Activated CD4-positive, alpha-beta memory T cell treated with anti-CD3 and anti-CD28 coated beads for 36 hours (primary cell): ENCODE data around the gene PTPRT. TPM values are rescaled to one million over a fixed set of nuclear protein-coding genes. Genes with fewer than 3 reads are reported as not detected.

Experiments
- CTCF ChIA-PET: fragments of 350-600 bp; sonication (Branson Sonifier 250); formaldehyde crosslinking; loops from one replicate; lab custom pipeline; 2021; ENCODE audit warnings: antibody characterized with exemption, inconsistent platforms; lab: Charles Lee
- POLR2A ChIA-PET: fragments of 350-600 bp; sonication (Branson Sonifier 250); formaldehyde crosslinking; loops from one replicate; lab custom pipeline; 2021; ENCODE audit warnings: antibody characterized with exemption; lab: Charles Lee
- DNase-seq: peaks from one replicate; pipeline ENCODE4 v3.0.0-alpha.2; 2020
- H3K27ac Mint-ChIP-seq: one replicate; pipeline ENCODE4 v1.8.0; 2021; ENCODE audit warnings: mixed read lengths
- H3K27me3 Mint-ChIP-seq: one replicate; pipeline ENCODE4 v1.8.0; 2021; ENCODE audit warnings: mixed read lengths
- H3K36me3 Mint-ChIP-seq: one replicate; pipeline ENCODE4 v1.8.0; 2021; ENCODE audit warnings: mixed read lengths
- H3K4me1 Mint-ChIP-seq: one replicate; pipeline ENCODE4 v1.8.0; 2021; ENCODE audit warnings: low read depth, mixed read lengths
- H3K4me3 Mint-ChIP-seq: one replicate; pipeline ENCODE4 v1.8.0; 2021; ENCODE audit warnings: mild to moderate bottlenecking, mixed read lengths
- H3K9me3 Mint-ChIP-seq: one replicate; pipeline ENCODE4 v1.8.0; 2021; ENCODE audit warnings: mixed read lengths
- intact Hi-C: fragments of 100-400 bp; cut with micrococcal nuclease; formaldehyde crosslinking; loops from one replicate; pipeline ENCODE4 v1.15.1; 2023
- total RNA-seq, 2 experiments: library from RNA; stranded (reverse); gene quantifications; one replicate each; pipeline ENCODE4 v1.2.3, GENCODE V29; 2021

PTPRT gene
- total RNA-seq = not detected

- no peak for DNase-seq
- H3K27me3 Mint-ChIP-seq = peaks cover 43% of the 10 kb centered on the region
- intact Hi-C loops = no loop called here
- no peak within 1 kb of the TSS for H3K4me3 Mint-ChIP-seq
- H3K36me3 Mint-ChIP-seq = no peaks in the 10 kb centered on the region
- H3K4me1 Mint-ChIP-seq = peaks cover 8% of the 10 kb centered on the region
- no peaks in the 10 kb centered on the region for H3K9me3 Mint-ChIP-seq
- no peak within 1 kb of the TSS for H3K27ac Mint-ChIP-seq
- ChIA-PET POLR2A (no interaction called here), CTCF (interaction anchor here (0.8 kb wide), 1 partner anchor 1452 kb away, joined by 3 read pairs; no protein-coding TSS in a partner anchor)
Measured at GRCh38 chr20:43189554-43190331, at the start of gene PTPRT. PTPRT (minus strand) TSS chr20:43189906; CDS start chr20:43189733, 173 bp downstream.

- ChIA-PET POLR2A (no interaction called here), CTCF (no interaction called here)
- H3K27ac Mint-ChIP-seq = no peak overlapping the region
- H3K9me3 Mint-ChIP-seq = peaks cover 4% of the 10 kb centered on the region
- no peaks in the 10 kb centered on the region for H3K27me3 Mint-ChIP-seq
- DNase-seq = no peak
- intact Hi-C loops = no loop called here
- no peaks in the 10 kb centered on the region for H3K36me3 Mint-ChIP-seq
- H3K4me3 Mint-ChIP-seq = no peak overlapping the region
- H3K4me1 Mint-ChIP-seq = no peaks in the 10 kb centered on the region
Measured at GRCh38 chr20:43238833-43239232, 49.1 kb upstream of the PTPRT start.

GRCh38 chr20:43238266-43238665 is 48.6 kb upstream of the PTPRT start:
- ChIA-PET POLR2A (no interaction called here), CTCF (no interaction called here)
- no peak for DNase-seq
- Mint-ChIP-seq H3K27me3 (no peaks in the 10 kb centered on the region), H3K4me3 (no peak overlapping the region), H3K27ac (no peak overlapping the region), H3K4me1 (no peaks in the 10 kb centered on the region), H3K9me3 (peaks cover 4% of the 10 kb centered on the region), H3K36me3 (no peaks in the 10 kb centered on the region)
- intact Hi-C loops = no loop called here

- Mint-ChIP-seq H3K27ac (no peak overlapping the region), H3K27me3 (no peaks in the 10 kb centered on the region), H3K9me3 (peaks cover 4% of the 10 kb centered on the region), H3K4me1 (no peaks in the 10 kb centered on the region), H3K36me3 (no peaks in the 10 kb centered on the region), H3K4me3 (no peak overlapping the region)
- intact Hi-C loops = no loop called here
- no peak for DNase-seq
- CTCF ChIA-PET = no interaction called here
- POLR2A ChIA-PET = no interaction called here
Measured at GRCh38 chr20:43237651-43238168, 48.0 kb upstream of the PTPRT start.

GRCh38 chr20:43235998-43236397 is 46.3 kb upstream of the PTPRT start:
- H3K27me3 Mint-ChIP-seq = no peaks in the 10 kb centered on the region
- intact Hi-C loops = no loop called here
- ChIA-PET POLR2A (no interaction called here), CTCF (no interaction called here)
- no peak overlapping the region for H3K4me3 Mint-ChIP-seq
- no peak overlapping the region for H3K27ac Mint-ChIP-seq
- H3K36me3 Mint-ChIP-seq = no peaks in the 10 kb centered on the region
- H3K4me1 Mint-ChIP-seq = no peaks in the 10 kb centered on the region
- H3K9me3 Mint-ChIP-seq = peaks cover 4% of the 10 kb centered on the region
- DNase-seq = no peak

GRCh38 chr20:43231829-43232228 is 42.1 kb upstream of the PTPRT start:
- no peaks in the 10 kb centered on the region for H3K9me3 Mint-ChIP-seq
- DNase-seq = no peak
- H3K27ac Mint-ChIP-seq = no peak overlapping the region
- intact Hi-C loops = no loop called here
- H3K27me3 Mint-ChIP-seq = peaks cover 7% of the 10 kb centered on the region
- H3K4me1 Mint-ChIP-seq = no peaks in the 10 kb centered on the region
- ChIA-PET CTCF (no interaction called here), POLR2A (no interaction called here)
- H3K4me3 Mint-ChIP-seq = no peak overlapping the region
- H3K36me3 Mint-ChIP-seq = no peaks in the 10 kb centered on the region

GRCh38 chr20:43229696-43230095 is 40.0 kb upstream of the PTPRT start:
- no peak overlapping the region for H3K27ac Mint-ChIP-seq
- ChIA-PET CTCF (no interaction called here), POLR2A (no interaction called here)
- H3K4me1 Mint-ChIP-seq = no peaks in the 10 kb centered on the region
- H3K9me3 Mint-ChIP-seq = no peaks in the 10 kb centered on the region
- DNase-seq = no peak
- no peaks in the 10 kb centered on the region for H3K36me3 Mint-ChIP-seq
- H3K27me3 Mint-ChIP-seq = peaks cover 7% of the 10 kb centered on the region
- H3K4me3 Mint-ChIP-seq = no peak overlapping the region
- intact Hi-C loops = no loop called here

- Mint-ChIP-seq H3K36me3 (no peaks in the 10 kb centered on the region), H3K27ac (no peak overlapping the region), H3K9me3 (no peaks in the 10 kb centered on the region), H3K4me1 (no peaks in the 10 kb centered on the region), H3K27me3 (peaks cover 3% of the 10 kb centered on the region), H3K4me3 (no peak overlapping the region)
- ChIA-PET POLR2A (no interaction called here), CTCF (no interaction called here)
- intact Hi-C loops = no loop called here
- no peak for DNase-seq
Measured at GRCh38 chr20:43220612-43221011, 30.9 kb upstream of the PTPRT start.

- Mint-ChIP-seq H3K4me3 (no peak overlapping the region), H3K36me3 (no peaks in the 10 kb centered on the region), H3K4me1 (no peaks in the 10 kb centered on the region), H3K27me3 (peaks cover 5% of the 10 kb centered on the region), H3K9me3 (no peaks in the 10 kb centered on the region), H3K27ac (no peak overlapping the region)
- ChIA-PET CTCF (no interaction called here), POLR2A (no interaction called here)
- DNase-seq = no peak
- intact Hi-C loops = no loop called here
Measured at GRCh38 chr20:43210901-43211300, 21.2 kb upstream of the PTPRT start.

- DNase-seq = no peak
- no peaks in the 10 kb centered on the region for H3K9me3 Mint-ChIP-seq
- POLR2A ChIA-PET = no interaction called here
- CTCF ChIA-PET = no interaction called here
- H3K36me3 Mint-ChIP-seq = no peaks in the 10 kb centered on the region
- H3K4me1 Mint-ChIP-seq = no peaks in the 10 kb centered on the region
- H3K4me3 Mint-ChIP-seq = no peak overlapping the region
- intact Hi-C loops = no loop called here
- no peak overlapping the region for H3K27ac Mint-ChIP-seq
- H3K27me3 Mint-ChIP-seq = peaks cover 4% of the 10 kb centered on the region
Measured at GRCh38 chr20:43209831-43210230, 20.1 kb upstream of the PTPRT start.

- Mint-ChIP-seq H3K36me3 (no peaks in the 10 kb centered on the region), H3K4me1 (no peaks in the 10 kb centered on the region), H3K4me3 (no peak overlapping the region), H3K27ac (no peak overlapping the region), H3K27me3 (no peaks in the 10 kb centered on the region), H3K9me3 (no peaks in the 10 kb centered on the region)
- intact Hi-C loops = no loop called here
- no peak for DNase-seq
- ChIA-PET POLR2A (no interaction called here), CTCF (no interaction called here)
Measured at GRCh38 chr20:43205699-43206098, 16.0 kb upstream of the PTPRT start.

GRCh38 chr20:43202100-43202499 is 12.4 kb upstream of the PTPRT start:
- no peak for DNase-seq
- Mint-ChIP-seq H3K36me3 (no peaks in the 10 kb centered on the region), H3K9me3 (no peaks in the 10 kb centered on the region), H3K27me3 (no peaks in the 10 kb centered on the region), H3K4me1 (no peaks in the 10 kb centered on the region), H3K27ac (no peak overlapping the region), H3K4me3 (no peak overlapping the region)
- POLR2A ChIA-PET = no interaction called here
- CTCF ChIA-PET = no interaction called here
- intact Hi-C loops = no loop called here

GRCh38 chr20:43198607-43199006 is 8.9 kb upstream of the PTPRT start:
- Mint-ChIP-seq H3K27me3 (no peaks in the 10 kb centered on the region), H3K27ac (no peak overlapping the region), H3K9me3 (no peaks in the 10 kb centered on the region), H3K4me1 (no peaks in the 10 kb centered on the region), H3K4me3 (no peak overlapping the region), H3K36me3 (no peaks in the 10 kb centered on the region)
- ChIA-PET CTCF (no interaction called here), POLR2A (no interaction called here)
- intact Hi-C loops = no loop called here
- no peak for DNase-seq
